ENCODE results near the gene NNT.
"Not testable (repeated sequence)": the region's sequence is repeated elsewhere in the genome, so short reads cannot be mapped to it uniquely, and the experiment has no call there.

Gene NNT

DNA sequence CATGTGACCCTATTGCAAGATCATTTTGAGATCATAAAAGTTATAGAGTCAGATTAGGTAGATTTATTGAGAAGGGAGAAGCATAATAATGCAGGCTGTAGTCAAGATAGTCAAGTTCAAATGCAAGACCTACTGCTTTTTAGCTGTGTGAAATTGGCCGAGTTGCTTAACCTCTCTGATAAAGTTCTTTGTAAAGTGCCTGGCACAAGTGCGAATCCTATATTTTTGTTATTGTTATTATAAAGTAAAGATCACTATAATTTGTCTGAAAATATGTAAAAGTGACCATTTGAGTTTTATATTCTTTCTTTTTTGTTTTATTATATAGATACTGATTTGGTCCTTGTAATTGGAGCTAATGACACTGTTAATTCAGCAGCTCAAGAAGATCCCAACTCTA is 99.3 kb downstream of the NNT start:
- DNase-seq (ENCODE audit: low read depth in 2 of 3, low spot score in 2 of 3), result no peak

DNA sequence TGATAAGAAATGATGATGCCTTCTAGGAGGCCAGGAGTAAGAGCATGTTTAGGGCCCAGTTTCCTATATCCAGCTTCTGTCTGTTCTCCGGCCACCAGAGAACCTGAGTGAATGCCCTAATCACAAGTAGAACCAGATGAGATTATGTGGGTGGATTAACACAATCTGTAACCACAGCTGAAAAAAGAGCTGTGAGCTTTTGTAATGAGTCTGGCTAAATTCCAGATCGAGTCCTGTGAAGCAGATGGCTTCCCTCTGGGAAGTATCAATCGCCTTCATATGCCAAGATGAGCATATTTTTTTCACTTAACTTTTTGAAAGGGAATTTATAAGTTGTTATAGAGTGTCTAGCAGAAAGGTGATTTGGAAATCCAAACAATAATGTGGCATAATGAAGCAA is 99.8 kb downstream of the NNT start:
- no peak for DNase-seq (ENCODE audit: low read depth in 2 of 3, low spot score in 2 of 3)

DNA sequence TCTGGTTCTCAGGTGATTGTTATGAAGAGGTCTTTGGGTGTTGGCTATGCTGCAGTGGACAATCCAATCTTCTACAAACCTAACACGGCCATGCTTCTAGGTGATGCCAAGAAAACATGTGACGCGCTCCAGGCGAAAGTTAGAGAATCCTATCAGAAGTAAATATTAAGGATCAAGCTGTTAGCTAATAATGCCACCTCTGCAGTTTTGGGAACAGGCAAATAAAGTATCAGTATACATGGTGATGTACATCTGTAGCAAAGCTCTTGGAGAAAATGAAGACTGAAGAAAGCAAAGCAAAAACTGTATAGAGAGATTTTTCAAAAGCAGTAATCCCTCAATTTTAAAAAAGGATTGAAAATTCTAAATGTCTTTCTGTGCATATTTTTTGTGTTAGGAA is 101.3 kb downstream of the NNT start:
- DNase-seq (ENCODE audit: low read depth in 2 of 3, low spot score in 2 of 3), result no peak

DNA sequence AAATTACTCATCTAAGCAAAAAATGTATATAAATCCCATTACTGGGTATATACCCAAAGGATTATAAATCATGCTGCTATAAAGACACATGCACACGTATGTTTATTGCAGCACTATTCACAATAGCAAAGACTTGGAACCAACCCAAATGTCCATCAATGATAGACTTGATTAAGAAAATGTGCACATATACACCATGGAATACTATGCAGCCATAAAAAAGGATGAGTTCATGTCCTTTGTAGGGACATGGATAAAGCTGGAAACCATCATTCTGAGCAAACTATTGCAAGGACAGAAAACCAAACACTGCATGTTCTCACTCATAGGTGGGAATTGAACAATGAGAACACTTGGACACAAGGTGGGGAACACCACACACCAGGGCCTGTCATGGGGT is 103.6 kb downstream of the NNT start:
- not testable (repeated sequence) for DNase-seq (ENCODE audit: low read depth in 2 of 3, low spot score in 2 of 3)

DNA sequence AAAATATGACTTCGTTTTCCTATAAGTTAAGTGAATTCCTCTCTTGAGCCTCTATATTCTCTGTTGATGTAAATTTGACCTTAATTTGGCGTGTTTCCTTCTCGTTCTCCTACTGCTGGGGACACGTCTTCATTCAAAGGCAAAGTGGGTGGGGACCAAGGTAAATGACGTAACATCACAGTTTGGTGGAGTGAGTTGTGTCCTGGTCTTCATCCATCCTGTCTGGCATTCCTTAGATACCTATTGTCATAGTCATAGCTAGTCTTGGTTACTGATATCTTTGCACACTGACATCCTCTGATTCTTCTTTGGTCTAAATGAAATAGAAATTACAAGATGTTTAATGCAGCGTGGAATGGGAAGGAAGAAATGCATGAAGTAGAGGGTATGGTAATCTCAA is 108.5 kb downstream of the NNT start:
- no peak for DNase-seq (ENCODE audit: low read depth in 2 of 3, low spot score in 2 of 3)

DNA sequence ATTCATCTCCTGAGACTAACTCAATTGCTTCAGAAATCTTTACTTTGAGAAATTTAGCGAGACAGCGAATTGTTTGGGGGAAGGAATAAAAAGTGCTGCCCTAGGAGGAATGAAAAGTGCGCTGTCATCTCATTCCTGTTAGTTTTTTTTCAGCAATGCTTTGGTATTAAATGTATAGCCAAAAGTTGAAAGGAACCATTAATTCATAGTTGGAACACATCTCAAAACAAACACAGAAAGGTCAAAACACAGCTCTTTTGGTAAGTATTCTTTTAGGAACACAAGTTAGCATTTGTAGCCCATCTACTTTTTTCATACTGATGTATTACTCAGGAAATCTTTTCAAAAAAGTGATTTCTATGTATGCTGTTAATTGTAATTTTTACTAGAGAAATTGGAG is 109.1 kb downstream of the NNT start:
- DNase-seq (ENCODE audit: low read depth in 2 of 3, low spot score in 2 of 3), result no peak

DNA sequence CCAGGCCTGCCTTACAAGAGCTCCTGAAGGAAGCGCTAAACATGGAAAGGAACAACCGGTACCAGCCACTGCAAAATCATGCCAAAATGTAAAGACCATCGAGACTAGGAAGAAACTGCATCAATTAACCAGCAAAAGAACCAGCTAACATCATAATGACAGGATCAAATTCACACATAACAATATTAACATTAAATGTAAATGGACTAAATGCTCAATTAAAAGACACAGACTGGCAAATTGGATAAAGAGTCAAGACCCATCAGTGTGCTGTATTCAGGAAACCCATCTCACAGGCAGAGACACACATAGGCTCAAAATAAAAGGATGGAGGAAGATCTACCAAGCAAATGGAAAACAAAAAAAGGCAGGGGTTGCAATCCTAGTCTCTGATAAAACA is 116.8 kb downstream of the NNT start:
- DNase-seq (ENCODE audit: low read depth in 2 of 3, low spot score in 2 of 3), result not testable (repeated sequence)

DNA sequence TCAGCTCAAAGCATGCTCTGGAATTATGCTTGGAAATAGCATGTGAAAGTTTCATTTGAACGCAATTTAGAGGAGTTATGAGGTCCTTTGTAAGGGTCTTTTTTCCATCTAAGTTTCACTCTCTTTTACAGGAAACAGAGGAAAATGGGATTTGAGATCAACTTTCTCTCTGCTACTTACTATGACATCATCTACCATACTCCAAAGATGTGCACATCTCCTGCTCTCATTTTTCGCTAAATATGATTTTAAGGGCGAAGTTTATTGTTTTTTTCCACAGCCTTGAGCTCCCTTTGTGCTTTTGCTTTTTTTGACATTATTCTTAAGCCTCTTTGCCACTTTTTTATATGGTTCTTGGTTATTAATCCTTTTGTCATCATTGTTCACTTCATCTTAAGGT is 125.6 kb downstream of the NNT start:
- DNase-seq (ENCODE audit: low read depth in 2 of 3, low spot score in 2 of 3), result no peak

DNA sequence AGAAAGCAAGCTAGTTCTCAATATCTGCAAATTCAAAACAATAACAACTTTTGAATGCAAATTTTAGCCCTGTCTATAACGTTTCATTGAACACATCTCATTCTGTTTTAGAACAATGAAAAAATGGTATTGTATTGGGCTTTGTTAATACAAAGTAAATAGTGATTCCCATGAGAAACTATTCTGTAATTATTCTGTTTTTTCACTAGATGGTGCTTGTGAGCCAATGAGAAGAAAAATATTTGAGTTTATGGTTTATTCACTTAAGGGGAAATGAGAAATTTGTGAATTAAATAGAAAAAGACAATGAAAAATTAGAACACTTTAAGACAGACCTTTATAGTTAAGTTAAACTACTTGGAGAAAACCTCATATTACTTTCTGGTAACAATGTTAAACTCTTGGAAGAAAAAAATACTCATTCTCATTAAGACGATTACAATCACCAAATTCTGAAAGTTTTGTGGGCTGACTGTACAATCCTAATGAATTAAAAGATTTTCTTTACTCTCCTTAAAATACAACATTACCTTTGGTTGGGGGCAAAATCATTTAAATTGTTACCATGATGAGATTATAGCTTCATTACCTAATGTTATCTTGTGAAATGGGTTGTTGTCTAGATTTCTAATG is 127.0 kb downstream of the NNT start:
- DNase-seq (ENCODE audit: low read depth in 2 of 3, low spot score in 2 of 3), result no peak

DNA sequence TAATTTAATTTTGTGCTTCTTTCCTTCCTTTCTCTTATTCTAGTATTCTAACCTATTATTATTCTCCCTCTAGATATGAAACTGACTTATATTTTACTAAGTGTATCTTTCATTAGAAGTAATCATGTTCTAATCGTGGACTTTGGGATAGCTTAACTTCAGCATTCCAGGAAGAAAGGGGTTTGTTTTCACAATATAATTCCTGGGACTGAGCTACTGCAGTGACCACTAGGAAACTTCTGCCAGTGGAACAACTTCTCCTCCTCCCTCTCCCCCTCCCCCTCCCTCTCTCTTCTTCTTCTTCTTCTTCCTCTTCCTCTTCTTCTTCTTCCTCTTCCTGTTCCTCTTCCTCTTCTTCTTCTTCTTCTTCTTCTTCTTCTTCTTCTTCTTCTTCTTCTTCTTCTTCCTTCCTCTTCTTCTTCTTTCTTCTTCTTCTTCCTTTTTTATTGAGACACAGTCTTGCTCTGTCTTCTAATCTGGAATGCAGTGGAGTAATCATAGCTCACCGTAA is 127.9 kb downstream of the NNT start:
- no peak for DNase-seq (ENCODE audit: low read depth in 2 of 3, low spot score in 2 of 3)

DNA sequence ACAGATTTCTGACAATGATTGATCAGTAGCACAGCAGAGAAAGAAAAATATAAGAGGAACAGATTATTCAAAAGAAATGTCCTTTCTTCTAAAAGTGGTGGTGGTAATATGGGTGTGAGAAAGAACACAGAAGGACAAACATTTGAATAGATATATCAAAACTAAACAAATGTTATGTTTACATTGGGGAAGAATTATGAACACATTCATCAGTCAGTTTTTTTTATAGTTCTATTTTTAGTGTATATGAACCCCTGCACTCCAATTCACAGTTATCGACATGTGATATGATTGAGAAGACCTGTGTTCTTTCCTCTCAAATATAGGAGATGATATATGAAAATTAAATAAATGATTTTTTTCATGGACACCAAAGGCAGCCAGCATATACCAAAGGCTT is 128.6 kb downstream of the NNT start:
- no peak for DNase-seq (ENCODE audit: low read depth in 2 of 3, low spot score in 2 of 3)

DNA sequence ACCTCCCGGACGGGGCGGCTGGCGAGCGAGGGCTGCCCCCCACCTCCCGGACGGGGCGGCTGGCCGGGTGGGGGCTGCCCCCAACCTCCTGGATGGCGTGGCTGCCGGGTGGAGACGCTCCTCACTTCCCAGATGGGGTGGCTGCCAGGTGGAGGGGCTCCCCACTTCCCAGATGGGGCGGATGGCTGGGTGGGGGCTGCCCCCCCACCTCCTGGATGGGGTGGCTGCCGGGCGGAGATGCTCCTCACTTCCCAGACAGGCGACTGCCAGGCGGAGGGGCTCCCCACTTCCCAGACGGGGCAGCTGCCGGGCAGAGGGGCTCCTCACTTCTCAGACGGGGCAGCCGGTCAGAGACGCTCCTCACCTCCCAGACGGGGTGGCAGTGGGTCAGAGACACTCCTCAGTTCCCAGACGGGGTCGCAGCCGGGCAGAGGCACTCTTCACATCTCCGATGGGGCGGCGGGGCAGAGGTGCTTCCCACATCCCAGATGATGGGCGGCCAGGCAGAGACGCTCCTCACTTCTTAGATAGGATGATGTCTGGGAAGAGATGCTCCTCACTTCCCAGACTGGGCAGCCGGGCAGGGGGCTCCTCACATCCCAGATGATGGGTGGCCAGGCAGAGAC is 143.1 kb downstream of the NNT start:
- not testable (repeated sequence) for DNase-seq (ENCODE audit: low read depth in 2 of 3, low spot score in 2 of 3)

DNA sequence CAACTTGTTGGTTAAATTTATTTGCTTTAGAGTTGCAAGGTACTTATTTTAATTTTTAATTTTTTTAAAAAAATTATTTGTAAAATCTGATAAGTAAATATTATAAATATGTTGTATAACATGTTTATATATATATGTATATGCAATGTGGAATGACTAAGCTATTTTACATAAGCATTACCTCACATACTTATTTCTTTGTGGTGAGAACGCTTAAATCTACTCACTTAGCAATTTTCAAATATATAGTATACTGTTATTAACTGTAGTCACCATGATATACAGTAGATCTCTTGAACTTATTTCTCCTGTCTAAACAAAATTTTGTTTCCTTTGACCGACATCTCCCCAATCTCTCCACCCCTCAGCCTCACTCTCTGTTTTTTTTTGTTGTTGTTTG is 147.8 kb downstream of the NNT start:
- DNase-seq (ENCODE audit: low read depth in 2 of 3, low spot score in 2 of 3), result no peak

DNA sequence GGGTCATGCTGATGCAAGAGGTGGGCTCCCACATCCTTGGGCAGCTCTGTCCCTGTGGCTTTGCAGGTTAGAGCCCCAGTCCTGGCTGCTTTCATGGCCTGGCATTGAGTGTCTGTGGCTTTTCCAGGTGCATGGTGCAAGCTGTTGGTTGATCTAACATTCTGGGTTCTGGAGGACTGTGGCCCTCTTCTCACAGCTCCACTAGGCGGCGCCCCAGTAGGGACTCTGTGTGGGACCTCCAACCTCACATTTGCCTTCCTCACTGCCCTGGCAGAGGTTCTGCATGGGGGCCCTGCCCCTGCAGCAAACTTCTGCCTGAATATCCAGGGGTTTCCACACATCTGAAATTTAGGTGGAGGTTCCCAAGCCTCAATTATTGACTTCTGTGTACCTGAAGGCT is 150.1 kb downstream of the NNT start:
- DNase-seq (ENCODE audit: low read depth in 2 of 3, low spot score in 2 of 3), result no peak
